Measurements from ENCODE around the gene RDH14.

Gene RDH14

DNA sequence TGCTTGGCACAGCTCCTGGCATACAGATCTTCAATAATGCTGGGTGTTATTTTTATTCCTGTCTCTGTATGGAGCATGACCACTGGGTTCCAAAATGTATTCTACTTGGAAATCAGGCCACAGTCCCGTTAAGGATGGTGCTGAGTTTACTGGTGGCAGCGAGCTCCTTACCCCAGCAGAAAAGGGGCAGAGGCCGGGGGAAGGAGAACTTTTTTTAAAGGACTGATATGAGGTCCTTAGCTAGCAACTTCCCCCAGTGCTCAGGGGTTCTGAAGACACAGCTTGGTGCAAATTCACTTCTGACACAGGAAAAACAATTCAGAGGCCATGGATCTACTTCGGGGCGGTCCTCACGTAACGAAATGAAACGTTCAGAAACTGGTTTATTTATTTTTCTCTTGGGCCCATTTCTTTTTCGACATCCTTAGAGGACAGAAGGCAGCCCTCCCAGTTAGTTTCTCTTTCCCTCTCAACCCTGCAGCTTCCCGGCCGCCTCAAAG is 872 bp downstream of the RDH14 start:
- DNase-seq = no peak

- DNase-seq = no peak
Measured at GRCh38 chr2:18558458-18558857, 2.0 kb downstream of the RDH14 start.

DNA sequence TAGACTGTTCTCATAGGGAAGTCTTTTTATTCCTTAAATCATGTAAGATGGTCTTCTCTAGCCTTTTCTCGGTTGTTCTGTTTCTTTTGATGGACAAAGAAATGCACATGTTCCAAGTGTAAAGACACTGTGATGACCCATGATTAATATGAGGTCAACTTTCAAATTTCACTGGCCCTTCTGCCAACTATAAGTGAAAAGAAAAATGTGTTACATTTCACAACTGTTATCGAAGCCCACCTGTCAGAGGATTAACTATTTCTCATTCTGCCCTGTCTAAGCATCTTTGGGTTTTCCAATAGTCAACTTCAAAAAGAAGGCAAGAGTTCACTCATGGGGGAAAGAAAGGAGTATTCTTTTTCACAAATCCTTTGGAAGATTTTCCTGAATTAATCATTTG is 3.3 kb downstream of the RDH14 start:
- no peak for DNase-seq

GRCh38 chr2:18552351-18553077 is 7.9 kb downstream of the RDH14 start:
- DNase-seq = no peak

DNA sequence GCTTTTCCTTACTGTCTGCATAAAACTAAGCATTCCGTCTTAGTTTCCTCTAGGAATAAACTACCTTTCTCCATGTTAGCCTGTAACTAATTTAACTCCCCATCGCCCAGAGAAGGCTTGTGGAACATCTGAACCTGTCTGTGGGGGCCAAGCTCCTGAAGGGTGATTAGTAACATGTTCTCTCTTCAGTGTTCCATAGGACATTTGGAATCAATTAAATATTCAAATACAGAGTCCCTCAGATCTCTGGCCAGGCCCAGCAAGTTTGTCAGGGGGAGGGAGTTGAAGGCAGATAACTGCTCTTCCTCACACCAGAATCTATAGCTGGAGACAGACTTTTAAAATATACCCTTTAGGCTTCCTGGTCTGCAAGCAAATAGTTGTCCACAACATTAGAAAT is 8.8 kb downstream of the RDH14 start:
- no peak for DNase-seq

DNA sequence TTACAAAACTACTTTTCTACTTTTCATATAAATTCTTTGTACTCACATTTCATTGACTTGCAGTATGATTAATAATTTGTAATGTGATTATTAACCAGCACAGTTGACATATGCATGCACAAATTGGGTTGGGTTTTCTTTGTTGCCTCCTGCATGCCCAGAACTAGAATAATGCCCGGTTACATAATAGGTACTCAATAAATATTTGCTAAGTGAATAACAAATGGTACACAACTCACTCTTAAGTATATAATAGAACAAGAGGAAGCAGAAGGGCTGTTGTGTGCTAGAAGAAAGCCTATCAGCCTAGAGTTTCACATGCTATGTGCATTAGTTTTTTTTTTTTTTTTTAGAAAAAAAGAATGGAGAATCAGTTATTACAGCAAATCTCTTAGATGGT is 9.3 kb downstream of the RDH14 start:
- DNase-seq = no peak

GRCh38 chr2:18550433-18550832 is 10.0 kb downstream of the RDH14 start:
- DNase-seq = no peak

- DNase-seq = no peak
Measured at GRCh38 chr2:18549083-18549482, 11.4 kb downstream of the RDH14 start.

- DNase-seq = no peak
Measured at GRCh38 chr2:18548621-18549020, 11.8 kb downstream of the RDH14 start.

DNA sequence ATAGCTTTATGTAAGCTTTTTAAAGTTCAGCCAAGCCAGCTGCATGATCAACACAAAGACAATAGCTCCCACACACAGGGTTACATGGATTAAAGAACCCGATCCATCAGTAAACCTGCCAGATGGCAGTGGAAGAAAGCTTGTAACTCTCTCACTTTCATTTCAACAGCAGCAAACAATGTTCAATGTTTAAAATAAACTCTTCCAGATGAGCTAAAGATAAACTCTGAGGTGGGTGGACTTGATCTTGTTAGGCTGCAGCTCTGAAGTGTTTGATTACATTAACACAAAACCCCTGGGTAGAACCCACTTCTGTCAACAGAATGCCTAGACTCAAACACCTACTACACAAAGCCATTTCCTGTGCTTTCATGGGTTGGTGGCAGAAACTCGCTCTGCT is 13.9 kb downstream of the RDH14 start:
- peak; percentile 72 for DNase-seq

GRCh38 chr2:18545384-18545783 is 15.1 kb downstream of the RDH14 start:
- DNase-seq = no peak

GRCh38 chr2:18544171-18544570 is 16.3 kb downstream of the RDH14 start:
- DNase-seq = peak; percentile 65

DNA sequence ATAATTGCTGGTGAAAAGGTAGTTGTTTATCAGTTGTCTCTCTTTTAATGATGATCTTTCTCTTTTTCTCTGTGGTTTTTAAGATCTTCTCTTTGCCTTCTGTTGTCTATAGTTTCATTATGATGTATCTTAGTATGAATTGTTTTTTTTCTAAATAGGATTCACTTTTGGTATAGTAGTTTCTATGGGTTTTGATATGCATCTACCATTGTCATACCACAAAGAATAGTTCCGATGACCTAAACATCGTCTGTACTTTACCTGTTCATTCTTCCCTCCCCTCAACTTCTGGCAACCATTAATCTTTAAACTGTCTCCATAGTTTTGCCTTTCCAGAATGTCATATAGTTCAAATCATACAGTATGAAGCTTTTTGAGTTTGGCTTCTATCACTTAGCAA is 19.6 kb downstream of the RDH14 start:
- no peak for DNase-seq

DNA sequence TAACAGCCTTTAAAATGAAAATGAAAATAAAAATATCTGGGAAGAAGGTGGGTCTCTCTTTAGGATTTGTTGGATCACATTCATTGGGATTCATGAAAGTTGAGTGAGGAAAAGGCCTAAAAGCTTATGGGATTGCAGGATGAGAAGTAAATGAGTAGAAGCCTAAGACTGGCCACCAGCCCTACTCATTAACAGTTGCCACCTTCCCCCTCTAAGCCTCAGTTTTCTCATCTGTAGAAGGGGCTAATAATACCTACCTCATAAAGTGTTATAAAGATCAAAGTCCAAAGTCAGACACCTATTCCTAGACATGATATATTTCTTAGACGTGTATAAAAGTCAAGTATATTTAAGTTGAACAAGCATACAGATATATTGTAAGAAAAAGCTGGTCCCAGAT is 23.8 kb downstream of the RDH14 start:
- DNase-seq = no peak

- no peak for DNase-seq
Measured at GRCh38 chr2:18536100-18536499, 24.4 kb downstream of the RDH14 start.

- DNase-seq = no peak
Measured at GRCh38 chr2:18531194-18531593, 29.3 kb downstream of the RDH14 start.

DNA sequence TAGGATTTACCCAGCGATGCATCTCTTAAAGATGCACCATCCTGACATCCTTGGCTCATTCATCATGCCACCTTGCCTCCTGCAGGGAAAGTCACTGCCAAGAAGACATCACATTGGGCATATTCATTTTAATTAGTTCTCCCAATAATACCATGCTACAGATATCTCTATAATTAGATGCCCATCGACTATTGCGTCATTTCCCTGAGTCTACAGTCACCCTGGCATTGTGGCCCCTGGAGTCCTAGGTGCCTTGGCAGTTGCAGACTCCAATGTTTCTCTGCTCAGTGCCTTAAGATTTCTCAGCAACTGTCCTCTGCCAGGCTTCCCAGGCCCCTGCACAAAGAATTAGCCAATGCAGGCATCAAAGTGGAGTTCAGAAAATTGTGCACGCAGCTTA is 32.6 kb downstream of the RDH14 start:
- no peak for DNase-seq

DNA sequence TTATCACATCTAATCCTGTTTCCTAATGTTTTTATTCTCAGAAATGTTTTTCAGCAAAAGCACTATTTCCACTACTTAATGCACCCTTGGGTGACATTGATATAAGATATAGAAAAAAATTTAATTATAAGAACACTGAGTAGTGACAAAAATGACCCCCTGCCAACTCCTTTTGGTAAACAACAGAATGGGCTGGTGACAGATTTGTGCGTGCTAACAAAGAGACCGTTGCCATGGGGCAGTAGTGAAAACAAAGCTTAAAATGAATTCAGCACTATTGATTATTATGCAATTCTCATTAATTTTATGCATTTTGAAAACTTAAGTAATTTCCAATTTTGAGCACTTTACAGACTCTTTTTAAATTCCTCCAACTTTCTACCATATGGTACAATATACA is 33.1 kb downstream of the RDH14 start:
- DNase-seq = no peak

DNA sequence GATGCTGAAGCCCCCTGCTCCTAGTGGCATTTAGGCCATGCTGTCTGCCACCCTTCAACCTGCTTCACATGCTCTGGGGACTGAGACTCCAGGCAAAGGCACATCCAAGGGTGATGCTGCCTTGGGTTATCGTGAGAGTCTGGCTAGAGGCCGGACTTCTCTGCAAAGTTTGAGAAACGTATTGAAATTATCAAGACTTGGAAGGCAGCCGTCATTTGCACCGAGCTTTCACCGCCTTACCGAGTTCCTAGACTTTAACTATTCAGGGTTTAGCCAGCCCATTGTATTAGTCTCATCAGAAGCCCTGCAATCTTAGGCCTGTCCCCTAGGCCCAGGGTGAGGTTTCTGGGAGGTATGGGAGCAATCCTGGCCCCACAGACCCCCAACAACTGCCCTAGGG is 34.0 kb downstream of the RDH14 start:
- no peak for DNase-seq

GRCh38 chr2:18525852-18526251 is 34.6 kb downstream of the RDH14 start:
- no peak for DNase-seq

GRCh38 chr2:18525236-18525635 is 35.2 kb downstream of the RDH14 start:
- DNase-seq = no peak

- DNase-seq = no peak
Measured at GRCh38 chr2:18522484-18523146, 37.8 kb downstream of the RDH14 start.

- DNase-seq = peak; percentile 82
Measured at GRCh38 chr2:18520451-18521425, 39.7 kb downstream of the RDH14 start.

Measured in NCI-H524 treated with DMSO at 0.1 percent for 48 hours (cell line).